Measurements from ENCODE around the gene FCMR.
"Not testable (repeated sequence)": the region's sequence is repeated elsewhere in the genome, so short reads cannot be mapped to it uniquely, and the experiment has no call there.

FCMR gene

DNA sequence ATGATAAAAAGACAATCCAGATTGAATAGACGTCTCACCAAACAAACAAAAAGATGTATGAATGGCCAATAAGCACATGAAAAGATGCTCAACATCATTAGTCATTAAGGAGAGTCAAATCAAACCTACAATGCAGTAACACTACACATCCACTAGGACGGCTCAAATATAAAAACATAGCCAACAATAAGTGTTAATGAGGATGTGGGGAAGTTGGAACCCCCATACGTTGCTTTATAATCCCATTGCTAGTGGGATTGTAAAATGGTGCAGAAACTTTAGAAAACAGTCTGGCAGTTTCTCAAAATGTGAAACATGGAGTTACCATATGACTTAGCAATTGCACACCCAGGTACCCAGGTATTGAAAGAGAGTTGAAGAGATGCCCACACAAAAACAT is 39.2 kb downstream of the FCMR start:
- DNase-seq (ENCODE audit: insufficient read length, low spot score), result no peak
- no peak for FAIRE-seq

DNA sequence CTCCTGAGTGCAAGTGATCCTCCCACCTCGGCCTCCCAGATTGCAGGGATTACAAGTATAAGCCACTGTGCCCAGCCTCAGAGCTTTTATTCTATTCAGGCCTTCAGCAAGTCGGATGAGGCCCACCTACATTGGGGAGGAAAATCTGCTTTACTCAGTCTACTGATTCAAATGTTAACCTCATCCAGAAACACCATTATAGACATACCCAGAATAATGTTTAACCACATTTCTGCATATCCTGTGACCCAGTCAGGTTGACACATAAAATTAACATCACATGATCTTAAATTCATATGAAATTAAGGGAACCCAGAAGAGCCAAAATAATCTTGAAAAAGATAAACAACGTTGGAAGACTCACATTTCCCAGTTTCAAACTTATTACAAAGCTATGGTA is 41.4 kb downstream of the FCMR start:
- DNase-seq (ENCODE audit: insufficient read length, low spot score), result no peak
- no peak for FAIRE-seq

DNA sequence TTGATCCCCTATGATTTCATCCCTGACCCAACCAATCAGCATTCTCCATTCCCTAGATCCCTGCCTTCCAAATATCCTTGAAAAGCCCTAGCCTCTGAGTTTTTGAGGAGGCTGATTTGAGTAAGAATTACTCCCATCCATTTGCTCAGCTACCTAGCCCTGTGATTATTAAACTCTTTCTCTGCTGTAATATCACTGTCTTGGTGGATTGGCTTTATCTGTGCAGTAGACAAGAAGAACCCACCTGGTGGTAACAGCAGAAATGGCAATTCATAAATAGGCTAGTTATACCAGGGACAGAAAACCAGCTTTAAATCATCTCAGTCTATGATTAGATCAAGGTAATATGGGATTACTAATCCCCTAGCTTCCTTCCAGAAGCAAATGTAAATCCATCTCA is 43.3 kb downstream of the FCMR start:
- DNase-seq (ENCODE audit: insufficient read length, low spot score) (no peak), FAIRE-seq (no peak)

DNA sequence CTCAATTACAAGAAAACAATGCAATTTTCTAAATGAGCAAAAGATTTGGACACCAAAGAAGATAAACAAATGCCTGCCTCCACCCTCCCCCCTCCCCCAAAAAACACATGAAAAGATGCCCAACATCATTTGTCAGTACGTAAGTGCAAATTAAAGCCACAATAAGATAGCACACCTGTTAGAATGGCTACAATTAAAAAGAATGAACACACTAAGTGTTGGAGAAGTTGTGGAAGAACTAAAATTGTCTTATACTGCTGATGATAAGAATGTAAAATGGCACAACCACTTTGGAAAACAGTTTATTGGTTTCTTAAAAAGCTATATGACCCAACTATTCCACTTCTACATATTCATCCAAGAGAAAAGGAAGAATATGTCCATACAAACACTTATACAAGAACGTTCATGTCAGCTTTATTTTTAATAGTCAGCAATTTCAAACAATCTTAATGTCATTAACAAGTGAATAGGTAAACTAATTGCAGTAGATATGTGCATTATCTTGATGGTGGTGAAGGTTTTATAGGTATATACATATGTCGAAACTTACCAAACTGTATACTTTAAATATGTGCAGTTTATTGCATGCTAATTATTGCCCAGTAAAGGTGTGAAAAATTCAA is 45.9 kb downstream of the FCMR start:
- no peak for FAIRE-seq
- DNase-seq (ENCODE audit: insufficient read length, low spot score), result no peak

DNA sequence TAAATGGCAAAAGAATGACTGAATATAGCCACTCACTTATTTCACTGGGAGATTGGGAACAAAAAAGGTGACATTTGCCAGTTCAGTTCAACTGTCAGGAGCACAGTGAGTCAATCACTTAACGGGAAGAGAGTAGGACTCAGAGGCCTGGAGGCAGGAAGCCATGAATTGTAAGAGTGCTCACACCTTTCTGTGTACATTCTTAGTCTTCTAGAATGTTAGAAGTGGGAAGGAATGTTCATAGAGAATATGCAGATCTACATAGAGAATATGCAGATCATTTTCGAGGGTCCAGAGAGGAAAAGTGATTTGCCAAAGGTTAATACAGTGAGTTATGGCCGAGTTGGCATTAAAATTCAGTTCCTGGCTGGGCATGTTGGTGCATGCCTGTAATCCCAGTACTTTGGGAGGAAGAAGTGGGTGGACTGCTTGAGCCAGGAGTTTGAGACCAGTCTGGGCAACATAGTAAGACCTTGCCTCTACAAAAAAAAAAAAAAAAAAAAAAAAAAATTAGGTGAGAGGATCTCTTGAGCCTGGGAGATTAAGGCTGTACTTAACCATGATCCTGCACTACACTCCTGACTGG is 48.0 kb downstream of the FCMR start:
- FAIRE-seq (no peak), DNase-seq (ENCODE audit: insufficient read length, low spot score) (no peak)

DNA sequence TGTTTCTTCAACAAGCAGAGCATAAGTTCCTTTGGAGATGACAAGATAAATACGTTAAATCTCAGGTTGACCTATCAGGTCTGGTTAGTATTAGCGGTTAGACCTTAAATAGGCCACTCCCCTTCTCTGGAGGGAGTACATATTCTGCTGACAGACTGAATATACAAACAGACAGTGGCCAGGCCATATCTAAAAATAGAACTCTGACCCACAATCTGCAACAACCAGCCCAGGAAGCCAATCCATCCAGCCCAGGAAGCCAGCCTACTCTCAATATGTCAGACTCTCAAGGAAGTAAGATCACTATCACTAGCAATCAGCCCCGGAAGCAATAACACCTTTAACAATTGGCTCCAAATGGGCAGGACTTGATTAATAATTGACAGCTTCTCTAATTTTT is 49.6 kb downstream of the FCMR start:
- no peak for DNase-seq (ENCODE audit: insufficient read length, low spot score)
- no peak for FAIRE-seq

DNA sequence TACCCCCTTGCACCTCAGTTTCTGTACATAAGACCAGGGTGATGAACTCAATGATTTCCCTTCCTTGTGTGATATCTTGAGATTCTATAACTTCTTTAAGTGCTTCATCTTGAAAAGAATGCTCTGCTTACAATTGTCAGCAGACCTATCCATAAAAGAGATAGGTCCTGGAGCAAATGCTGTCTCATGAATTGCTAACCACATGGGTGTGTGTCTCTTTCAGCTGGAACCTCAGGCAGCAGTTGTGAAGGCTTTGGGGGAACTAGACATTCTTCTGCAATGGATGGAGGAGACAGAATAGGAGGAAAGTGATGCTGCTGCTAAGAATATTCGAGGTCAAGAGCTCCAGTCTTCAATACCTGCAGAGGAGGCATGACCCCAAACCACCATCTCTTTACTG is 53.5 kb downstream of the FCMR start:
- FAIRE-seq (no peak), DNase-seq (ENCODE audit: insufficient read length, low spot score) (no peak)

DNA sequence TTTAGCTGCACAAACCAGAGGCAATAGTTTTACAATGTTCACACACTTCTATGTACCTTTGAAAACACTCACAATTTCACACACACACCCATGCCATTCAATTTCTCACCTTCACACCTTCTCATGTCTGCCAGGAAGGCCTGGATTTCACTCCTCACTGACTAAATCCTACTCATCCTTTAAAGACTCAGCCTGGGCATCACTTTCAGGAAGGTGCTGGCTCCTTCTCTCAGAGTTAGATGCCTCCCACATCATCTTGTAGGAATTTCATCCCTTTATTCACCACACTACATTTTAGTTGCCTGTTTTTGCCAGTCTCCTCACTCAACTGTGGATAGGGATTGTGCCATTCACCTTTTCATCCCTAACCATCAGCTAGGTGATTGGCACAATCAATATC is 54.0 kb downstream of the FCMR start:
- no peak for FAIRE-seq
- DNase-seq (ENCODE audit: insufficient read length, low spot score), result no peak

DNA sequence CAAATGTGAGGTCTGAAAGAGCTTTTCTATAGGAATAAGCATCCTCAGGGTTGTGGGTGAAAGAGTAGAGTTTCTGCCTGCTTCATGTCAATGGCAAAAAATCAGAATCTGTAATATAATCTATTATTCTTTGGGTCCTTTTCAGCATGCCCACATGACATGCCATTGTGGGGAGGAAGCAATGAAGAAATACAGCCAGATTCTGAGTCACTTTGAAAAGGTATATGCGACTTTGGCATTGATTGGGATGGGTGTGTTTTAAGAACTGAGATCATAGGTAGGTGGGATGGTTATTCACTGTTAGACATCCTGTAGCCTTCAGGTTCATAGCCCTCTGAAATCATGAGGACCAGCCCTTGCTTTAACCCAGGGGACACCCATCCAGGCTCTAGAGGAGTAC is 54.5 kb downstream of the FCMR start:
- FAIRE-seq, result no peak

DNA sequence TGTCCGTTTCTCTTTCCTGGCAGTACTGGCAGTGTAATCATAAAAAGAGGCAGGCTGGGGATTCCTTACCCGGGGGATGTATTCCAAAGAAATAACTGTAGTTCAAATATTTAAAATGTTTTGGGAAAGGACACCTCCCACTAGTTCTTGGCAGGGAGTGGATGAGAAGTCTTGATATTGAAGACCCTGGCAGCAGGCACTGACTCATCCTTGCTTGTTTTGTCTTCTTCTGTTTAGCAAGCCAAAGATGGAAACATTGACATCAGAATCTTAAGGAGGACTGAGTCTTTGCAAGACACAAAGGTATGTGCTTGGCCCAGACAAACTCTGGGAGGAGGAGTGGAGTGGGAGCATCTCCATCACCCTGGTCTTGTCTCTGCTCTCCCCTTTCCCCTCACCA is 55.7 kb downstream of the FCMR start:
- peak; percentile 22 for DNase-seq (ENCODE audit: insufficient read length, low spot score)
- no peak for FAIRE-seq

More for the DNA sequence above, 54.5 kb downstream of the FCMR start:
- DNase-seq (ENCODE audit: insufficient read length, low spot score), result no peak

DNA sequence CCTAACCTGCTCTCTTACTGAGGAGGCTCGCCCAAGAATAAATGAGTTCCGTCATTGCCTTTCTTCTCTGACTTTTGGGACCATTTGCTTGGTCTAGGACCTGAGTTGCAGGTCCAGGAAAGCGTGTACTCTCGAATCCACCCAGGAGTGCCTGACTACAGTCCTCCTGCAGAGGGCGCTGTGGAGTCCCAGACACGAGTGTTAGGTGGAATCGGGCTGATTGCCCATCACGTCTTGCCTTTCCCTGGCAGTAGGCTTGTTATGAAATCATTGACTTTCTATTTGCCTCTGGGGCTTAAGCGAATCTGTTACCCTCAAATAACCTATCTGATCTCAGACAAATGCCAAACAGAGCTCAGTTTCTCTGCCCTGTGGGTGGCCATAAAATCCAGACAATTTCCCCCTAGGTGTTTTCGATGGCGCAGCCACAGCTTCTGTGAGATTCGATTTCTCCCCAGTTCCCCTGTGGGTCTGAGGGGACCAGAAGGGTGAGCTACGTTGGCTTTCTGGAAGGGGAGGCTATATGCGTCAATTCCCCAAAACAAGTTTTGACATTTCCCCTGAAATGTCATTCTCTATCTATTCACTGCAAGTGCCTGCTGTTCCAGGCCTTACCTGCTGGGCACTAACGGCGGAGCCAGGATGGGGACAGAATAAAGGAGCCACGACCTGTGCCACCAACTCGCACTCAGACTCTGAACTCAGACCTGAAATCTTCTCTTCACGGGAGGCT is 56.6 kb downstream of the FCMR start, which contains the start of gene IL20:
TSS of gene IL20 (plus strand) at position 685 of the 733 bp plus-strand sequence. CDS start 230 bp downstream, outside the sequence.
- FAIRE-seq, result peak; percentile 63
- peak; percentile 81 for DNase-seq (ENCODE audit: insufficient read length, low spot score)

DNA sequence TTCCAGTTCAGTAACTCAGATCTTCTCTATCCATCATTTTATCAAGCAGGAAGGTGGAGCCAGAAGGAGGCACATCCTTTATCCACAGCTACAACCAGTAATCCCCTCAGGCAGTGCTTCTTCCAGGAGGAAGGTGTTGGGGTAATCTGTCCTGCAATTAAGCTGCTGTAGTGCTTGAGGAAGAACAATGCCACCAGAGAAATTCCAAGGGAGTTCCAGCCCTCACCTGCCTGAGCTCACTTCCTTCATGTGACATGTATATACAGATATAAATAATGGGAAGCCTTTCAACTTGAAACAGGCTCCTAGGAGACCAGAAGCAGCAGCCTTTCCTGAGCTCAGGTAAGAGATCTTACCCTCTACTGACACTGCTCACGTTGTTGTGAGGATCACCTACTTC is 58.5 kb downstream of the FCMR start:
- DNase-seq (ENCODE audit: insufficient read length, low spot score) (no peak), FAIRE-seq (no peak)

DNA sequence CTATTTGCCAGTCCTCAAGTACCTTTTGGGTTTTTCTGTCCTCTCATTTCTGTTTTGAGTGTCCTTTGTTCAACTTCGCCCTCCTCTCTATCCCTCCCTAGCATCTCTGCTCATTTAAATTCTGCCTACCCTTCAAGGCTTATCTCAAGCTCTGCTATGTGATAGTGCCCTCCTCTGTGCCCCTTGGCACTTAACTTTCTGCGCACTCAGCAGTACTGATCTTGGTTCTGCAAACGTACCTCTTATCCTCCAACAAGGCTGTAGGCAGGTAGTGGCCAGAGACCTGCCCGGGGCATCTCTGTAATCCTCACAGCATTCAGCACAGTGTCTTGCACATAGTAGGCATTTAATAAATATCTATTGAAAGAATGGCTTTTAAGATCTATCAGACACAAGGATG is 61.6 kb downstream of the FCMR start:
- DNase-seq (ENCODE audit: insufficient read length, low spot score) (no peak), FAIRE-seq (no peak)

DNA sequence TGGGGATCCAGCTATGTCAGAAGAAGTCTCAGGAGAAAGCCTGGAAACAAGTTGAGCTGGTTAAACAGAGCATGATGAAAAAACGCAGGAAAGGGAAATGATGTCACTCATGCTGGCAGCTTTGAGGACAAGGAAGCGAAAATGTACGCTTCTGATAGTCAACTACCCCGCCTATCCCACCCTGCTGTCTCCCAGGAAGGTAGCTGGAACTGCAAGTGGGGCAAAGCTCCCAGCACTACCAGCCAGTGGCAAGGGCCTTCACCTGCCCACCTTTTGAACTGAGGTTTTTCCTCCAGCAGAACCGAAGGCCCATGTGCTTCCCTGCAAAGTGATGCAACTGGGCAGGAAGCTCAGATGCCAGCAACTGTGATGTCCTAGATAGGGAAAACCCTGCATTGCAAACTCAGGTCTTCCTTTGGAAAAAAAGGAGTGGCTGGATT is 62.6 kb downstream of the FCMR start:
- no peak for FAIRE-seq
- DNase-seq (ENCODE audit: insufficient read length, low spot score), result no peak

DNA sequence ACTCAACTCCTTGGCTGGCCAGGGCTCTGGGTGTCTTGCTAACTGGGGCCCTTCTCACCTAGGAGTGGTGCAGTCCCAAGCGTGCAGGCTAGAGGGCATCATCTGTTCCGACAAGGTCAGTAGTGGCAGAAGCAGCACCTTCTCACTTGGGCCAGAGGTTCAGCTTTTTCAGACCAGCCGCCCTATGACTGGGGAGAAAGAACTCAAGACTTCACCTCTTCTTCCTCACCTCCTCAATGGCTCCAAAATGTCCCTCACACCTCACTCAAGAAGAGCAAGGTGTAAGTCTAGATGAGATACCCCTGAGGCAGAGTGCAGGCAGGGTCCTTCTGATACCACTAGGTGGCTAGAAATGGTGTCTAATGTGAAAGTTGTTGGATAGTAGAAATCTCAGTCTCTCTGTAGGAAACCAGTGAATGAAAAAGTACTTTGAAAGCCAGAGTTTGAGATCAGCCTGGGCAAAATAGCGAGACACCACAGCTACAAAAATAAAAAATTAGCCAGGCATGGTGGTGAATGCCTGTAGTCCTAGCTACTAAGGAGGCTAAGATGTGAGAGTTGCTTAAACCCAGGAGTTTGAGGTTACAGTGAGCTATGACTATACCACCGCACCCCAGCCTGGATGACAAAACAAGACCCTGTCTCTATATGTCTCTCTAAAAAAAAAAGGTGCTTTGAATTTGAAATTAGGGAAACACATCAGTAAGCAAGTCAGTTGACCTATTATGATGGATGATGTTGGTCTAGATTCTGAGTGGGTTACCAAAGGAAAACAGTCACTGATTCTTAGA is 64.9 kb downstream of the FCMR start:
- DNase-seq (ENCODE audit: insufficient read length, low spot score) (no peak), FAIRE-seq (no peak)

DNA sequence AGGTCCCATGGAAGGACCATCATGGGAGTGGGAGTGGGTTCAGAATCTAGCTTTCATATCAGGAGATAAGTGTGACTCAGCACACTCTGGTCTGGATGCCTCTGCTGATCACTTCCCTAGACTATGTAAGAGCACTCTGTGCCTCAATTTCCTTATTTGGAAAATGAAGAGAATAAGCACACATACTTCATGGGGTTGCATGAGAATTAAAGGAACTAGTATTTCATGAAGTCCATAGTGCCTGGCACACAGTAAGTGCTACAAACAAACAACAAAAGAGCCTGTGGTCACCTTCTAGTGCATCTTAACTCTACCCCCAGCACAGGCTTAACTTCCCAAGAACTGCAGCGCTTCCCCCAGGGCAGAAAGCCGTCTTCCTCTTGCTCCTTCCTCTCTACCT is 65.9 kb downstream of the FCMR start:
- DNase-seq (ENCODE audit: insufficient read length, low spot score) (no peak), FAIRE-seq (no peak)

DNA sequence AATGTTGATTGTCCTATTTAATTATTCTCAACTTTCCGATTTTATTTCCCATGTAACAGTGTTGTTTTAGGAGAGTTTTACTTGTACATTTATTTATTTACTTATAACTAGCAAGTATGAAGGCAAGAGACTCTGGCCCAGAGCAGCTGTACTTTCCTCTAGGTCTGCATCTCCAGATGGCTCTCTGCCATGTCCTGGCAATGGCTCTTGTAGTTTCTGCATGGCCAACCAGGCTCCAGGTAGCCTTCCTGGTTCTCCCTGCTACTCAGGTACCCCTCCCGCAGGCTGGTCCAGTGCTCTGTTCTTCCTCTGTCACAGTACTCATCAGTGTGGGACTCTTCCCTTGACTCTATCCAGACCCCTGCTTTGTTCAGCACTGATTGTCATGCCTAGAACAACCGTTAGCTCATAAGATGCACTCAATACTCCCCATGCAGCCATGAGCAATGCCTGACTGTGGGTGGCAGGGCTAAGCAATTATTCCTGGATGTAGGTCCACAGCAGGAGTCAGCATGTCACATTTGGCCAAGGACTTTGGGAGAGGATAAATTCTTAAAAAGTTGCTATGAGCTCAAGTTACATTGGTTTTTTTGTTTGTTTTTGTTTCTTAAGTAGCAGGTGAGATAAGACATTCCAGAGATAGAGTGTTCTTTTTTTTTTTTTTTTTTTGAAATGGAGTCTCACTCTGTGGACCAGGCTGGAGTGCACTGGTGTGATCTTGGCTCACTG is 67.2 kb downstream of the FCMR start:
- no peak for FAIRE-seq
- no peak for DNase-seq (ENCODE audit: insufficient read length, low spot score)

DNA sequence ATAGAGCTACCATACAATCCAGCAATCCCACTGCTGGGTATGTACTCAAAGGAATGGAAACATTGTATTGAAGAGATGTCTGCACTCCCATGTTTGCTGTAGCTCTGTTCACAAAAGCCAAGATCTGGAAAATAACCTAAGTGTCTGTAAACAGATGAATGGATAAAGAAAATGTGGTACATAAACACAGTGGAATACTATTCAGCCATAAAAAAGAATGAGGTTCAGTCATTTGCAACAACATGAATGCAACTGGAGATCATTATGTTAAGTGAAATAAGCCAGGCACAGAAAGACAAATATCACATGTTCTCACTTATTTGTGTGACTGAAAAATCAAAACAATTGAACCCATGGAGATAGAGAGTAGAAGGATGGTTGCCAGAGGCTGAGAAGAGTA is 68.0 kb downstream of the FCMR start:
- DNase-seq (ENCODE audit: insufficient read length, low spot score); FAIRE-seq: not testable (repeated sequence)

Measured in HTR-8/SVneo (cell line).